HCT116 (cell line): ENCODE measurements around the gene SFRP4. TPM values are rescaled to one million over a fixed set of nuclear protein-coding genes. Genes with fewer than 3 reads are reported as not detected.

Experiments used
- ATAC-seq: fragments of 200-7000 bp; cut with Tn5 transposase; 2 replicates; pipeline ENCODE4 v1.9.1; 2020; ENCODE audit warnings: mild to moderate bottlenecking, moderate library complexity
- BruUV-seq: library from RNA; stranded (reverse); fragments of 400-500 nt; replicated peaks from 2 replicates; lab custom pipeline; 2021; lab: Mats Ljungman, UMichigan
- CTCF ChIA-PET: fragments of 300-600 bp; sonication (Branson Sonifier 250); formaldehyde crosslinking; loops from one replicate; lab custom pipeline; 2021; ENCODE audit warnings: antibody characterized with exemption; lab: Charles Lee
- POLR2A ChIA-PET: fragments of 300-600, 350-600 bp; sonication (Branson Sonifier 250); formaldehyde crosslinking; loops from one replicate; lab custom pipeline; 2021; ENCODE audit warnings: antibody characterized with exemption; lab: Charles Lee
- RAD21 ChIA-PET, 2 experiments: fragments of 300-600 bp; sonication (Branson Sonifier 250); formaldehyde crosslinking; loops; one replicate each; lab custom pipeline; 2023; ENCODE audit warnings: low total read pairs in 2 of 2; ENCODE audit not compliant: uncharacterized antibody in 2 of 2, unreplicated experiment in 2 of 2, low non-redundant PET in 1 of 2; lab: Charles Lee
- DNase-seq: peaks from one replicate; pipeline ENCODE4 v3.0.0-alpha.2; 2010; ENCODE audit warnings: low read depth, low spot score
- H2AFZ ChIP-seq: fragments of 200-600 bp; shearing (Covaris generic), sonication (generic); 2 replicates; pipeline ENCODE4 v1.6.1; 2017; ENCODE audit warnings: low read depth, mixed run types, mixed read lengths, antibody characterized with exemption, low read length; ENCODE audit not compliant: poor library complexity, severe bottlenecking
- H3K27ac ChIP-seq: 2 replicates; pipeline ENCODE4 v1.5.1; 2012; ENCODE audit warnings: low read depth, low read length
- H3K27me3 ChIP-seq: fragments of 200-600 bp; sonication (generic); 2 replicates; pipeline ENCODE4 v1.6.1; 2016; ENCODE audit warnings: mixed run types, low read length, mixed read lengths; ENCODE audit not compliant: insufficient read depth
- H3K36me3 ChIP-seq, 2 experiments: fragments of 200-500 bp in 1 of 2; fragments of 200-600 bp in 1 of 2; sonication (Bioruptor generic) in 1 of 2; sonication (generic) in 1 of 2; 2 replicates each; pipeline versions ENCODE4 v1.5.1 to v1.6.1; 2014 to 2016; ENCODE audit warnings: low read length in 2 of 2, inconsistent platforms in 1 of 2, mixed read lengths in 1 of 2, mixed run types in 1 of 2; ENCODE audit not compliant: insufficient read depth in 2 of 2, control insufficient read depth in 1 of 2
- H3K4me1 ChIP-seq, 2 experiments: fragments of 200-600 bp in 1 of 2; sonication (generic) in 1 of 2; 2 replicates each; pipeline versions ENCODE4 v1.5.1 to v1.6.1; 2012 to 2017; ENCODE audit warnings: low read length in 2 of 2, inconsistent platforms in 1 of 2, mild to moderate bottlenecking in 1 of 2, mixed read lengths in 1 of 2, mixed run types in 1 of 2, moderate library complexity in 1 of 2; ENCODE audit not compliant: insufficient read depth in 2 of 2, control insufficient read depth in 1 of 2
- H3K4me2 ChIP-seq: fragments of 200-600 bp; sonication (generic); 2 replicates; pipeline ENCODE4 v1.6.1; 2017; ENCODE audit warnings: mixed run types, low read length, mixed read lengths
- H3K4me3 ChIP-seq, 2 experiments: fragments of 200-600 bp in 1 of 2; sonication (generic) in 1 of 2; replicated peaks in 1 of 2; 2 replicates each; pipeline ENCODE4 v1.5.1; 2011 to 2016; ENCODE audit warnings: low read length in 2 of 2, control low read depth in 1 of 2, low read depth in 1 of 2, mild to moderate bottlenecking in 1 of 2, mixed read lengths in 1 of 2, mixed run types in 1 of 2
- H3K79me2 ChIP-seq: fragments of 200-600 bp; sonication (generic); 2 replicates; pipeline ENCODE4 v1.6.1; 2017; ENCODE audit warnings: mild to moderate bottlenecking, mixed run types, low read length, moderate library complexity, mixed read lengths; ENCODE audit not compliant: insufficient read depth
- H3K9ac ChIP-seq: fragments of 200-600 bp; sonication (generic); 2 replicates; pipeline ENCODE4 v1.6.1; 2016; ENCODE audit warnings: low read length, mixed read lengths
- H3K9me2 ChIP-seq: fragments of 200-600 bp; sonication (generic), shearing (Covaris generic); 2 replicates; pipeline ENCODE4 v1.6.1; 2017; ENCODE audit warnings: mixed run types, mild to moderate bottlenecking, moderate library complexity; ENCODE audit not compliant: insufficient read depth
- H3K9me3 ChIP-seq, 2 experiments: fragments of 200-500 bp in 1 of 2; fragments of 200-600 bp in 1 of 2; sonication (Bioruptor generic) in 1 of 2; sonication (generic) in 1 of 2; 2 replicates each; pipeline ENCODE4 v1.6.1; 2014 to 2017; ENCODE audit warnings: low read length in 2 of 2, mixed read lengths in 2 of 2, inconsistent platforms in 1 of 2, low read depth in 1 of 2, mild to moderate bottlenecking in 1 of 2, mixed run types in 1 of 2, moderate library complexity in 1 of 2; ENCODE audit not compliant: control insufficient read depth in 1 of 2, insufficient read depth in 1 of 2
- H4K20me1 ChIP-seq: fragments of 200-600 bp; sonication (generic), shearing (Covaris generic); 2 replicates; pipeline ENCODE4 v1.6.1; 2017; ENCODE audit warnings: mixed run types, mild to moderate bottlenecking, moderate library complexity; ENCODE audit not compliant: insufficient read depth
- CEBPB ChIP-seq: IDR thresholded peaks from 2 replicates; pipeline ENCODE4 v1.6.1; 2012; ENCODE audit warnings: low read depth
- EZH2phosphoT487 ChIP-seq: fragments of 200-600 bp; IDR thresholded peaks from 2 replicates; pipeline ENCODE4 v1.6.1; 2018; ENCODE audit warnings: antibody characterized with exemption, borderline replicate concordance
- FOSL1 ChIP-seq: IDR thresholded peaks from 2 replicates; pipeline ENCODE4 v1.6.1; 2012; ENCODE audit warnings: low read depth
- JUND ChIP-seq: IDR thresholded peaks from 2 replicates; pipeline ENCODE4 v1.6.1; 2012
- POLR2A ChIP-seq: IDR thresholded peaks from 2 replicates; pipeline ENCODE4 v1.7.0; 2011; ENCODE audit warnings: borderline replicate concordance; ENCODE audit not compliant: insufficient read depth, insufficient read length; ENCODE audit errors: extremely low read depth
- POLR2AphosphoS5 ChIP-seq: IDR thresholded peaks from 2 replicates; pipeline ENCODE4 v1.6.1; 2011; ENCODE audit warnings: mild to moderate bottlenecking, low read depth, low read length, moderate library complexity
- SIN3A ChIP-seq: IDR thresholded peaks from 2 replicates; pipeline ENCODE4 v1.6.1; 2012; ENCODE audit warnings: low read depth
- SRF ChIP-seq: IDR thresholded peaks from 2 replicates; pipeline ENCODE4 v1.6.1; 2012; ENCODE audit warnings: low read depth
- TCF7L2 ChIP-seq: IDR thresholded peaks from 2 replicates; pipeline ENCODE4 v1.7.0; 2011; ENCODE audit warnings: borderline replicate concordance, inconsistent platforms; ENCODE audit not compliant: insufficient read depth, insufficient read length; ENCODE audit errors: extremely low read depth
- ZFX ChIP-seq: fragments of 450-650 bp; IDR thresholded peaks from 2 replicates; pipeline ENCODE4 v1.6.1; 2017
- ZNF274 ChIP-seq: fragments of 200-500 bp; sonication (Bioruptor generic); IDR thresholded peaks from 2 replicates; pipeline ENCODE4 v1.6.1; 2014; ENCODE audit warnings: mild to moderate bottlenecking, low read depth, low read length, inconsistent platforms
- intact Hi-C: fragments of 100-400 bp; cut with micrococcal nuclease; formaldehyde crosslinking; loops from 2 replicates; pipeline ENCODE4 v1.10.0; 2022
- total RNA-seq: library from RNA; stranded (reverse); gene quantifications from one replicate; pipeline ENCODE4 v1.2.1, GENCODE V29; 2021; ENCODE audit not compliant: unreplicated experiment
- TF ChIP-seq, protein P1 (sequence below): IDR thresholded peaks from 2 replicates; pipeline ENCODE4 v1.6.1; 2012; ENCODE audit warnings: low read depth
- TF ChIP-seq, protein P2 (sequence below): IDR thresholded peaks from 2 replicates; pipeline ENCODE4 v1.6.1; 2011; ENCODE audit warnings: mild to moderate bottlenecking, low read length, moderate library complexity; ENCODE audit not compliant: insufficient replicate concordance; ENCODE audit errors: extremely low read depth
- TF ChIP-seq, protein P3 (sequence below): IDR thresholded peaks from 2 replicates; pipeline ENCODE4 v1.6.1; 2012
- TF ChIP-seq, protein P4 (sequence below): IDR thresholded peaks from 2 replicates; pipeline ENCODE4 v1.6.1; 2012

The SFRP4 gene
- total RNA-seq, 1 experiment from 2014 or later: 0.25 TPM

DNA sequence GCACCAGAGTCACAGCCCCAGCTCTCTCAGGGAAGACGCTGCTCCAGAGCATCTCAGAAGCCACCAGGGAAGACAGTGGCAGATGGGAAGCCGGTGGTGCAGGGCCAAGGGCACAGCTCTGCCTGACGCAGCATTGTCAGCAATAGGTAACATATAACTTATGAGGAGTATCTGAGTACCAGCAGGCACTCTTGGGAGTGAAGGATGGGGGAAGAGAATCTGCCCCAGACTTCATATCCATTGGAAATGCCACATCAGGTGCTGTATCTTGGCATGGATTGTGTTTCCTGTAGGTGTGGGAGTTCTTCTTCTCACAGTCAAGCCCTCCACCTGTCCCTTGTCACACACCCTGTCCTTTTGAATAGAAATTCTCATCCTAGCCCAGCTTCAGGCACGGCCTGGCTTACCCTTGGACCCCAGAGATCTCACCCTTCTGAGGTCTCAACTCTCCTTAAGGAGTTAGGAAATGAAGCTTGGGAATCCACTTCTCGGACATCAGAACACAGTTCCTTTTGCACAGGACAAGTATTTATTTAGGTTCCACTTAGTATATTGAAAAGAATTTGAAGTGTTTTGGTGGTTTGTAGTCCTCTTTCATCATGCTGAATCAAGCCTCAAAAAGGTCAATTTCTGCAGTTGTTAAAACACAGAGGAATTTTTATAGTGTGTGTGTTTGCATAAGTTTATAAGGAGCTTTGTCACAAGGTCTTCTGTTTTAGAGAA, 13.8 kb upstream of the SFRP4 start (continued):
- TF ChIP-seq ZNF274 (no peak), POLR2AphosphoS5 (no peak)
- TF ChIP-seq, protein P1, sequence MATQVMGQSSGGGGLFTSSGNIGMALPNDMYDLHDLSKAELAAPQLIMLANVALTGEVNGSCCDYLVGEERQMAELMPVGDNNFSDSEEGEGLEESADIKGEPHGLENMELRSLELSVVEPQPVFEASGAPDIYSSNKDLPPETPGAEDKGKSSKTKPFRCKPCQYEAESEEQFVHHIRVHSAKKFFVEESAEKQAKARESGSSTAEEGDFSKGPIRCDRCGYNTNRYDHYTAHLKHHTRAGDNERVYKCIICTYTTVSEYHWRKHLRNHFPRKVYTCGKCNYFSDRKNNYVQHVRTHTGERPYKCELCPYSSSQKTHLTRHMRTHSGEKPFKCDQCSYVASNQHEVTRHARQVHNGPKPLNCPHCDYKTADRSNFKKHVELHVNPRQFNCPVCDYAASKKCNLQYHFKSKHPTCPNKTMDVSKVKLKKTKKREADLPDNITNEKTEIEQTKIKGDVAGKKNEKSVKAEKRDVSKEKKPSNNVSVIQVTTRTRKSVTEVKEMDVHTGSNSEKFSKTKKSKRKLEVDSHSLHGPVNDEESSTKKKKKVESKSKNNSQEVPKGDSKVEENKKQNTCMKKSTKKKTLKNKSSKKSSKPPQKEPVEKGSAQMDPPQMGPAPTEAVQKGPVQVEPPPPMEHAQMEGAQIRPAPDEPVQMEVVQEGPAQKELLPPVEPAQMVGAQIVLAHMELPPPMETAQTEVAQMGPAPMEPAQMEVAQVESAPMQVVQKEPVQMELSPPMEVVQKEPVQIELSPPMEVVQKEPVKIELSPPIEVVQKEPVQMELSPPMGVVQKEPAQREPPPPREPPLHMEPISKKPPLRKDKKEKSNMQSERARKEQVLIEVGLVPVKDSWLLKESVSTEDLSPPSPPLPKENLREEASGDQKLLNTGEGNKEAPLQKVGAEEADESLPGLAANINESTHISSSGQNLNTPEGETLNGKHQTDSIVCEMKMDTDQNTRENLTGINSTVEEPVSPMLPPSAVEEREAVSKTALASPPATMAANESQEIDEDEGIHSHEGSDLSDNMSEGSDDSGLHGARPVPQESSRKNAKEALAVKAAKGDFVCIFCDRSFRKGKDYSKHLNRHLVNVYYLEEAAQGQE: no peak

DNA sequence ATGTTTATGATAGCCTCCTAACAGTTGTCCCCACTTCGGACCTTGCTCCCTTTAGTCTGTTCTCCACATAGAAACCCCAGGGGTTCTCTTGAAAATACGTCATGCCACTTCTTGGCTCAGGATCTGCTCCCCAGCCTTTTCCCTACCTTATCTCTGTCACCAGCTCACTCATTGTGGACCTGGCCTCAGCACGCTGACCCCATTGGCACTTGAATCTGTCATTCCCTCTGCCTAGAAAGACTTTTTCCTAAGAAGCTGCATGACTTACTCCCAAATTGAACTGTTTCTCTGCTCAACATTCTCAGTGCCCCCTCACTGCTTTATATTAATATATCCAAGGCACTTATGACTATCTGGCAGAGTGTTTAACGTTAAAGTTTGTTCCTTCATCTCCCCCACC, 12.3 kb upstream of the SFRP4 start:
- intact Hi-C loops: no loop called here

More for the DNA sequence above, 12.3 kb upstream of the SFRP4 start:
- no peak overlapping the region for H2AFZ ChIP-seq
- H3K79me2 ChIP-seq: peaks cover 4% of the 10 kb centered on the region; the same call in 1 of the 2 replicates
- no peak overlapping the region for H3K9ac ChIP-seq
- DNase-seq (no peak), ATAC-seq (no peak)
- H3K4me3 ChIP-seq: no peak overlapping the region
- H3K4me1 ChIP-seq: no peaks in the 10 kb centered on the region
- no peak overlapping the region for H3K27ac ChIP-seq
- no peaks in the 10 kb centered on the region for H3K27me3 ChIP-seq
- H3K9me2 ChIP-seq: no peaks in the 10 kb centered on the region
- RAD21 ChIA-PET: no interaction called here
- no peak overlapping the region for H3K4me2 ChIP-seq
- no peaks in the 10 kb centered on the region for H4K20me1 ChIP-seq
- POLR2A ChIA-PET: no interaction called here
- peaks cover 0 to 5% of the 10 kb centered on the region in 2 experiments; a peak in 1 of 4 replicates for H3K9me3 ChIP-seq
- TF ChIP-seq ZNF274 (no peak), TCF7L2 (no peak), JUND (no peak), POLR2A (no peak), FOSL1 (no peak), SRF (no peak), SIN3A (no peak), EZH2phosphoT487 (no peak), ZFX (no peak), CEBPB (no peak)
- TF ChIP-seq, protein P1: no peak
- TF ChIP-seq, protein P2, sequence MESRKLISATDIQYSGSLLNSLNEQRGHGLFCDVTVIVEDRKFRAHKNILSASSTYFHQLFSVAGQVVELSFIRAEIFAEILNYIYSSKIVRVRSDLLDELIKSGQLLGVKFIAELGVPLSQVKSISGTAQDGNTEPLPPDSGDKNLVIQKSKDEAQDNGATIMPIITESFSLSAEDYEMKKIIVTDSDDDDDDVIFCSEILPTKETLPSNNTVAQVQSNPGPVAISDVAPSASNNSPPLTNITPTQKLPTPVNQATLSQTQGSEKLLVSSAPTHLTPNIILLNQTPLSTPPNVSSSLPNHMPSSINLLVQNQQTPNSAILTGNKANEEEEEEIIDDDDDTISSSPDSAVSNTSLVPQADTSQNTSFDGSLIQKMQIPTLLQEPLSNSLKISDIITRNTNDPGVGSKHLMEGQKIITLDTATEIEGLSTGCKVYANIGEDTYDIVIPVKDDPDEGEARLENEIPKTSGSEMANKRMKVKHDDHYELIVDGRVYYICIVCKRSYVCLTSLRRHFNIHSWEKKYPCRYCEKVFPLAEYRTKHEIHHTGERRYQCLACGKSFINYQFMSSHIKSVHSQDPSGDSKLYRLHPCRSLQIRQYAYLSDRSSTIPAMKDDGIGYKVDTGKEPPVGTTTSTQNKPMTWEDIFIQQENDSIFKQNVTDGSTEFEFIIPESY: no peak
- TF ChIP-seq, protein P3, sequence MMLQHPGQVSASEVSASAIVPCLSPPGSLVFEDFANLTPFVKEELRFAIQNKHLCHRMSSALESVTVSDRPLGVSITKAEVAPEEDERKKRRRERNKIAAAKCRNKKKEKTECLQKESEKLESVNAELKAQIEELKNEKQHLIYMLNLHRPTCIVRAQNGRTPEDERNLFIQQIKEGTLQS: no peak
- TF ChIP-seq, protein P4, sequence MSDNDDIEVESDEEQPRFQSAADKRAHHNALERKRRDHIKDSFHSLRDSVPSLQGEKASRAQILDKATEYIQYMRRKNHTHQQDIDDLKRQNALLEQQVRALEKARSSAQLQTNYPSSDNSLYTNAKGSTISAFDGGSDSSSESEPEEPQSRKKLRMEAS: no peak
- TF ChIP-seq, all 23 proteins: peak for 0
- BruUV-seq: no TSS peak
- H3K36me3 ChIP-seq: 0 out of 4 replicates have a peak, but pooled peaks cover 0 to 4% of the 10 kb centered on the region in 2 experiments
- CTCF ChIA-PET: no interaction called here
